ENCODE measurements around the gene EHD4.

Gene EHD4

DNA sequence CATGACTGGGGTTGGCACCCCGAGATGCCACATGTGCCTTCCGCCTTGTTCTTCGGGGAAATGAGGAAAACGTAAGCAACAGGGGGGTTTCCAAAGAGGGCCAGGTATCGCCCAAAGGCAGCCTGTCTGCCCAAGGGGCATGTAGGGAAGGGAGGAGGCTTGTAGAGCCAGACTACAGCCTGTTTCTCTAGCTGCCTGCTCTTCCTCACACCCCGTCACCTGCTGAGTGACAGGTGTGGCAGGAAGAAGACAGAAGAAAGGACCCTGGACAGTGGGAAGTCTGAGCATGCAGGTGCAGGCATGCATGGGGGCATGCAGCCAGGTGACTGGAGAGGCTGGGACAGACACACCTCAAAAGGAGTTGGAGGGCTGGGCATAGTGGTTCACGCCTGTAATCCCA lies 38.7 kb upstream of the EHD4 start:
- Histone ChIP-seq H3K4me1 (ENCODE audit: low read depth, poor library complexity, severe bottlenecking) (peaks cover 15% of the 10 kb centered on the region), H4K20me1 (ENCODE audit: insufficient read depth) (no peaks in the 10 kb centered on the region), H3K79me2 (ENCODE audit: insufficient read depth, low read depth) (no peaks in the 10 kb centered on the region), H3K27ac (no peak overlapping the region), H3K27me3 (ENCODE audit: insufficient read depth, low read depth) (no peaks in the 10 kb centered on the region), H3K36me3 (ENCODE audit: insufficient read depth) (no peaks in the 10 kb centered on the region), H3K9ac (no peak overlapping the region), H2AFZ (ENCODE audit: low read depth) (no peak overlapping the region), H3K4me3 (IDR thresholded peaks at IDR 0.05; ENCODE audit: insufficient read depth, low read depth, low read length) (no peak overlapping the region), H3K4me2 (peak overlapping the region; percentile 10; the same call in 1 of the 2 replicates)
- TF ChIP-seq, protein P1, sequence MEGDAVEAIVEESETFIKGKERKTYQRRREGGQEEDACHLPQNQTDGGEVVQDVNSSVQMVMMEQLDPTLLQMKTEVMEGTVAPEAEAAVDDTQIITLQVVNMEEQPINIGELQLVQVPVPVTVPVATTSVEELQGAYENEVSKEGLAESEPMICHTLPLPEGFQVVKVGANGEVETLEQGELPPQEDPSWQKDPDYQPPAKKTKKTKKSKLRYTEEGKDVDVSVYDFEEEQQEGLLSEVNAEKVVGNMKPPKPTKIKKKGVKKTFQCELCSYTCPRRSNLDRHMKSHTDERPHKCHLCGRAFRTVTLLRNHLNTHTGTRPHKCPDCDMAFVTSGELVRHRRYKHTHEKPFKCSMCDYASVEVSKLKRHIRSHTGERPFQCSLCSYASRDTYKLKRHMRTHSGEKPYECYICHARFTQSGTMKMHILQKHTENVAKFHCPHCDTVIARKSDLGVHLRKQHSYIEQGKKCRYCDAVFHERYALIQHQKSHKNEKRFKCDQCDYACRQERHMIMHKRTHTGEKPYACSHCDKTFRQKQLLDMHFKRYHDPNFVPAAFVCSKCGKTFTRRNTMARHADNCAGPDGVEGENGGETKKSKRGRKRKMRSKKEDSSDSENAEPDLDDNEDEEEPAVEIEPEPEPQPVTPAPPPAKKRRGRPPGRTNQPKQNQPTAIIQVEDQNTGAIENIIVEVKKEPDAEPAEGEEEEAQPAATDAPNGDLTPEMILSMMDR (conservative IDR thresholded peaks at IDR 0.05; ENCODE audit: low read depth, low read length), result no peak

DNA sequence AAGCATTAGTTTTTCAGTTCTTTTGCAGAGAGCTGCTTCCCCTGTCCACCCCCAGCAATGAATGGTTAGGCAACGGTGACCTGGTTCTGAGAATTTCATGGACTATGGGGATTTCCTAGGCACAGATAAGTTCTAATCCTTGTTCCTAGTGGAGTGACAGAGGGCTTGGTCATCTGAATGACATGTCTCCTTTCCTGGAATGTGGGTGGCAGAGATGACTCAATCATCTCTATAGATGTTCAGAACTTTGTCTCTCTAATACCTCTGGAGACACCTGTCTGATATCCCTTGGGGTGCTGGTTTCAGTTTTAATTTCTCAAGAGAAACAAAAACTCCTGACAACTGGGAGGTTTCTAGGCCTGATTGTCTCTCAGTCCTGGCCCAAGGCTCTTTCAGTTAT lies 38.1 kb upstream of the EHD4 start:
- Histone ChIP-seq H2AFZ (ENCODE audit: low read depth) (no peak overlapping the region; the same call in 1 of the 2 replicates), H3K4me2 (peak overlapping the region; percentile 10; the same call in 1 of the 2 replicates), H3K79me2 (ENCODE audit: insufficient read depth, low read depth) (no peaks in the 10 kb centered on the region)

DNA sequence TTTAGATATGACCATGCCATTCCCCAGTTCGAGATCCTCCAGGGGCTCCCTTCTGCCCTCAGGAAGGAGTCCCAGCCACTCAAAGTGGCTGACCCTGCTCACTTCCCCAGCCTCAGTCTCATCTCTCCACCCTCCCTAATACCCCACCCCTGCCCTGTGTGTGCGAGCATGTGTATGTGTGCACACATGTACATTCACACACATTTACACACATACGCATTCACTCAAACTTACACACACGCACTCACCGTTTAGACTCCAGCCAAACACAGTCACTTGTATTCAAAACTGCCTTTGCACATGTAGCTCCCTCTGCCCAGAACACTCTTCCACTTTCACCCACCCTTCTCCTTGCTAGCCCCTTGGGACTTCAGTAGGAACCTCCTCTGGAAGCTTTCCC lies 37.1 kb upstream of the EHD4 start:
- Histone ChIP-seq H3K27me3 (ENCODE audit: insufficient read depth, low read depth) (no peaks in the 10 kb centered on the region), H3K4me3 (IDR thresholded peaks at IDR 0.05; ENCODE audit: insufficient read depth, low read depth, low read length) (no peak overlapping the region), H3K27ac (no peak overlapping the region), H3K4me1 (ENCODE audit: low read depth, poor library complexity, severe bottlenecking) (peaks cover 15% of the 10 kb centered on the region), H3K4me2 (no peak overlapping the region), H4K20me1 (ENCODE audit: insufficient read depth) (no peaks in the 10 kb centered on the region), H2AFZ (ENCODE audit: low read depth) (no peak overlapping the region), H3K79me2 (ENCODE audit: insufficient read depth, low read depth) (no peaks in the 10 kb centered on the region), H3K9ac (no peak overlapping the region), H3K36me3 (ENCODE audit: insufficient read depth) (no peaks in the 10 kb centered on the region)
- TF ChIP-seq, protein P1 (conservative IDR thresholded peaks at IDR 0.05; ENCODE audit: low read depth, low read length), result no peak

More for the DNA sequence above, 38.1 kb upstream of the EHD4 start:
- Histone ChIP-seq H3K27ac (no peak overlapping the region), H3K9ac (no peak overlapping the region), H3K4me1 (ENCODE audit: low read depth, poor library complexity, severe bottlenecking) (peaks cover 15% of the 10 kb centered on the region), H3K36me3 (ENCODE audit: insufficient read depth) (no peaks in the 10 kb centered on the region), H3K4me3 (IDR thresholded peaks at IDR 0.05; ENCODE audit: insufficient read depth, low read depth, low read length) (no peak overlapping the region), H3K27me3 (ENCODE audit: insufficient read depth, low read depth) (no peaks in the 10 kb centered on the region), H4K20me1 (ENCODE audit: insufficient read depth) (no peaks in the 10 kb centered on the region)
- TF ChIP-seq, protein P1 (conservative IDR thresholded peaks at IDR 0.05; ENCODE audit: low read depth, low read length), result no peak

DNA sequence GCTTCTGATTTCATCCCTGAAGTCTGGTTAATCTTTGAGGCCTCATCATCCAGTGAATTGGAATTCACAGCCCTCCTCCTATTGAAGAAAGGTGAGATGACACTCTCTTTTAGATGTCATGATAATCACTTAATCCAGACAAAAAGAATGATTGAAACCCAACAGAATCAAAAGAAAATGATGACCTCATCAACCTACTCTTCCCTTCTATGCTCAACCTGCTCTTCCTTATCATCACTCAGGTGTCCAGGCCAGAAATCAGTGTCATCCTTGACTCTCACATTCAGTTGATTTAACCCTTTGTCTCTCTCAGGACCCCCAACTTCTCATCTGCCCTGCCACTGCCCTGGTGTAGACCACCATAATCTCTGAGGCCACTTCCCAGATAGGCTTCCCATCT lies 36.7 kb upstream of the EHD4 start:
- no peak overlapping the region for H3K9ac ChIP-seq
- TF ChIP-seq, protein P1 (conservative IDR thresholded peaks at IDR 0.05; ENCODE audit: low read depth, low read length), result no peak
- no peak overlapping the region for H3K4me3 ChIP-seq (IDR thresholded peaks at IDR 0.05; ENCODE audit: insufficient read depth, low read depth, low read length)
- no peaks in the 10 kb centered on the region for H3K27me3 ChIP-seq (ENCODE audit: insufficient read depth, low read depth)
- H3K4me2 ChIP-seq, result no peak overlapping the region
- no peak overlapping the region for H2AFZ ChIP-seq (ENCODE audit: low read depth)
- no peaks in the 10 kb centered on the region for H4K20me1 ChIP-seq (ENCODE audit: insufficient read depth)
- H3K4me1 ChIP-seq (ENCODE audit: low read depth, poor library complexity, severe bottlenecking), result peaks cover 15% of the 10 kb centered on the region
- H3K27ac ChIP-seq, result no peak overlapping the region
- H3K79me2 ChIP-seq (ENCODE audit: insufficient read depth, low read depth), result no peaks in the 10 kb centered on the region
- H3K36me3 ChIP-seq (ENCODE audit: insufficient read depth), result no peaks in the 10 kb centered on the region

All from KMS-11 (cell line).